Measurements from ENCODE around the gene CARS1.

DNA sequence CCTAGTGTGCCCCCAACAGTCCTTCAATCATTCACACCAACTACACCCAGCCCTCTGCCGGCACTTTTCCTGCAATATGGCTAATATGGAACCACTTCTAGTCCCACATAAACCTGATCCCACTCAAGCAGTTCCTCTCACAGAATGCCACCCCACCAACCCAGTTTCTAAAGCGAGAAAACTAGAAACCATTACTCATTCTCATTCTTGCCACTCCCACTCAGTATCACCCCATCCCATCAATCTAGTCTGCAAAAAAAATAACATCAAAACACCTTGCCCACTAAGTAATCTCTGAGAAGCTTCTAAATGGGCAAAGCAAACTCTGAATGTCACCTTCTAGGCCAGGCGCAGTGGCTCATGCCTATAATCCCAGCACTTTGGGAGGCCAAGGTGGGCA, 83.0 kb downstream of the CARS1 start:
- TF ChIP-seq YY1 (IDR thresholded peaks at IDR 0.05; ENCODE audit: insufficient read depth, insufficient read length) (no peak), SUZ12 (IDR thresholded peaks at IDR 0.05; ENCODE audit: extremely low read depth, insufficient read depth, insufficient read length) (no peak)

All from NT2/D1 (cell line).